SH-SY5Y (cell line): Measurements from ENCODE around the gene WAC.

Experiments used
- GATA2 ChIP-seq: IDR thresholded peaks from 2 replicates; pipeline ENCODE4 v1.6.1; 2011; ENCODE audit warnings: mild to moderate bottlenecking, low read depth, low read length
- GATA3 ChIP-seq: IDR thresholded peaks from 2 replicates; pipeline ENCODE4 v1.6.1; 2011; ENCODE audit warnings: low read depth, mild to moderate bottlenecking, low read length, moderate library complexity

The WAC gene

DNA sequence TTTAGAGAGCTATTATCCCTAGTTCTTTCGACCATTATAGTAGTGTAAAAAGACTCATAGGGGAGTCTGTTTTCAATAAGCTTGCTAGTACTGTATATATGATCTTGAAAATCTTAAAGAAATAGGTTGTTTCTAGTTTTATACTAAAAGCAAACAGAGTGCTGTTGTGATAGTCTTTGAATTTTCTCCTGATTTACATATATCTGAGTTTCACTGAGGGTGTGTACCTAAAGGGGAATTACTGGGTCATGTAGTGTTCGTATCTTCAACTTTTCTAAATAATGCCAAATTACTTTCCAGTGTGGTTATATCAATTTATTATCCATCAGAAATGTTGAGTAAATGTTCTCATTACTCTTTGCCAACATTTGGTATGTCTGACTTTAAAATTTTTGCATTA, 73.7 kb downstream of the WAC start:
- TF ChIP-seq GATA3 (no peak), GATA2 (no peak)

GRCh38 chr10:28612877-28613276, 80.0 kb downstream of the WAC start:
- TF ChIP-seq GATA3 (no peak), GATA2 (no peak)

DNA sequence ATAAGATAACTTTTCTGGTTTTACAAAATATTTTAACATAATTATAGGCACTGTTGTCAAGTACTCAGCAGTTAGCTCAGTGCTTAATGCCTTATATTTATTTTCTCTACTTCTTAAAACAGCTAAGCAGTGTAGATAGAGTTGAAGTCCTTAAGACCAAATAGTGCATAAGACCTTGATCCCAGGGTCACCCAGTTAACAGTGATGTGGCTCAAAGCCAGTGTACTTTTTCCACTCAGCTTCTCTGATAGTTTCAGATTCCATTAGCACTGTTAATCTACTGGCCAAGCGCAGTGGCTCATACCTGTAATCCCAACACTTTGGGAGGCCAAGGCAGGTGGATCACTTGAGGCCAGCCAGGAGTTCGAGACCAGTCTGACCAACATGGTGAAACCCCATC, 83.6 kb downstream of the WAC start:
- no peak for TF ChIP-seq GATA3
- no peak for TF ChIP-seq GATA2

GRCh38 chr10:28619455-28619854, 86.5 kb downstream of the WAC start:
- TF ChIP-seq GATA3 = no peak
- no peak for TF ChIP-seq GATA2

GRCh38 chr10:28620251-28620650, 87.3 kb downstream of the WAC start:
- TF ChIP-seq GATA2 (no peak), GATA3 (no peak)

DNA sequence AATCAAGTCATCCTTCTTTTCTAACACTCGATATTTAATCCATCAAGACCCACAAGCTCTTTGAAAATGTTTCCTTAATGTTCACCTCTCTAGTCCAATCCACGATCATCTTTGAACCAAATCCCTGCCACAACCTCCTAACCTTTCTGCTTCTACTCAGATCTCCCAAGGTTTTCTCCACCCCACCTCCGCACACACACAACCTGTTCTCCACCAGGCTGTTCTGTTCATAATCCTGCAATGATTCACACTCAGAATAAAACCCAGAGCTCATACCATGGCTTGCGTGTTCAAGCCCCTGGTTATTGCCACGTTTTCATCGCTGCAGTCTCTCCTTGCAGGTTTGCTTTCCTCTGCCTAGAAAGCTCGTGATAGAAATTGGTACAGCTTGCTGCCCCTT, 90.6 kb downstream of the WAC start:
- no peak for TF ChIP-seq GATA2
- TF ChIP-seq GATA3 = no peak

DNA sequence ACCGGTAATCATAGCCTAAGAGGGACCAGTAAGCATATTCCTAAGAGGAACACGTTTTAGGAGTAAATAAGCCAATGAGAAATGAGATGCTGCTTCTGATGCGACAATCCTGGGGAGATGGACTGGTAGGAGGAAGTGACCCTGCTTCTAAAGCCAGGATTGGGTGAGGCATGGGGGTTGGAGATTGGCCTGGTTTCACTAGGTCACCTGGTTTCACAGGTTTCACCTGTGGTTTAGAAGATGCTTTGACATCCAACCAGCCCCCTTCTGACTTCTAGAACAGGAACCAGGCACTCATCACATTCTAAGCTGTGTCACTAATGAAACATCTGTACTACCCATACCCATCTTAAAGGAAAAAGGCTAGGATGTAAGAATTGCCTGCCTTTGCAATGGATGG, 91.4 kb downstream of the WAC start:
- TF ChIP-seq GATA2 (no peak), GATA3 (no peak)

DNA sequence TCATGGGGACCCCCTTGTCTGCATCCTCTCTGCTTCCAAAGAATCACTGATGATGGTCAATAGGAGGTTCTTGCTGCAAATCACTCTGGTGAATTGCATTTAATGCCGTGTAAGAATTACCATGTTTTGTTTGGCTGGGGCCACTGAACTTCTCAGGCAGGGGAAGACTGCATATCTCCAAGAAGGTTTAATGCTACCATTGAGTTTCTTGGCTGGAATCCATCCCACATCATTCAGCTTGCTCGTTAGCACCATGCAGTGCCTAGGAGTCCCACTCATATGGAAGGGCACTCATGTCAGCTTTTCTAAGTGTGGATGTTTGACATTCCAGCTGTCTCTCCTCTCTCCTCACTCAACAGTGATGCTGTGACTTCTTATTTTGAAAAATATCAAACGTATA, 94.2 kb downstream of the WAC start:
- TF ChIP-seq GATA3 = no peak

DNA sequence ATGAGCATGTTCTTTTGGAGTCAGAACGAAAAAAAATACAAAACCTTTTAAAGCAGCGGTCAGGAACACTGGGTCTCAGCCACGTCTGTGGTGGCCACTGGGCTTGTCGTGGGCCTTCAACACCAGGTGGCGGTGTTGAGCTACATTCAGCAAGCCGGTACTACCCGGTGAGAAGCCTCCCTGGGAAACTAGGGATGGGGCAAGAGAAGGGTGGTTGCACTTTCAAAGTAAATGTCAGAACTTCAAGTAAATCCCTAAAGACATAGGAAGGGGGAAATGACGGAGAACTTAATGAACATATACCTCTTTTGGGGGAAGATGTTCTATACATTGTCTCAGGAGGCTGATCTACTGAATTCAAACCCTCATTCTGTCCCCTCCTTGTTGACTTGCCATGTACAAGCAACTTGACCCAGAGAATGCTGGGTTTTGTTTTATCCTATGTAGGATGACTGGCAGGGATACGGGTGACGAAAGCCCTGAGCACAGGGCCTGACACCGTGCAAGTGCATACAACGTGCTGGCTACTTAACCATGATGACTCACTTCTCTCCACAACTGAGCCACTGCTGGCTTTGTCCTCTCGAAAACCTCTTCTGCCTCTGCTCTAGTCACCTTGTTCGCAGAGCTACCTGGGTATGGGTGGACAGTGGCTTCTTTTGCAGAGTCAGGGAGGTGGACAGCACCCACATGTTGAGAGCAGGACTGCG, 95.4 kb downstream of the WAC start:
- no peak for TF ChIP-seq GATA2
- TF ChIP-seq GATA3 = no peak

DNA sequence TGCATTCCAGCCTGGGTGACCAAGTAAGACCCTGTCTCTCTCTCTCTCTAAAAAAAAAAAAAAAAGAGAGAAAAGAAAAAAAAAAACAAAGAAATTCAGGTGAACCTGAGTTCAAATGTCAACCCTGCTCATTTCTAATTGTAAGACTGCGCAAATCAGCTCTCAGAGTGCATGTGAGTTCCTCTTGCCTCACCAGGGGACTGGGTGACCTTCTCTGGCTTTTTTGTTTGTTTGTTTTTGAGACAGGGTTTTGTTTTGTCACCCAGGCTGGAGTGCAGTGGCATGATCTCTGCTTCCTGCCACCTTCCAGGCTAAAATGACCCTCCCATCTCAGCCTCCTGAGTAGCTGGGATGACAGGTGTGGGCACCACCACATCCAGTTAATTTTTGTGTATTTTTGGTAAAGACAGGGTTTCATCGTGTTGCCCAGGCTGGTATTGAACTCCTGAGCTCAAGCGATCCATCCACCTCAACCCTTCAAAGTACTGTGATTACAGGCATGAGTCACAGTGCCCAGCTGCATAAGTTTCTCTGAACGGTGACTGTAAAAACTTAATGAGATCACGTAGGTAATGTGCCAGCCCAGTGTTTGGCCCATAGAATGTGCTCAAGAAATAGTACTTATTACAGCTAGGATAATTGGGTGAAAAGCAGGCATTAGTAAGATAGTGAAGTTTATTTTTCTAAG, 99.1 kb downstream of the WAC start:
- TF ChIP-seq GATA2 (no peak), GATA3 (no peak)

- TF ChIP-seq GATA2 (no peak), GATA3 (no peak)
Observed at GRCh38 chr10:28632584-28632945, 99.6 kb downstream of the WAC start.

DNA sequence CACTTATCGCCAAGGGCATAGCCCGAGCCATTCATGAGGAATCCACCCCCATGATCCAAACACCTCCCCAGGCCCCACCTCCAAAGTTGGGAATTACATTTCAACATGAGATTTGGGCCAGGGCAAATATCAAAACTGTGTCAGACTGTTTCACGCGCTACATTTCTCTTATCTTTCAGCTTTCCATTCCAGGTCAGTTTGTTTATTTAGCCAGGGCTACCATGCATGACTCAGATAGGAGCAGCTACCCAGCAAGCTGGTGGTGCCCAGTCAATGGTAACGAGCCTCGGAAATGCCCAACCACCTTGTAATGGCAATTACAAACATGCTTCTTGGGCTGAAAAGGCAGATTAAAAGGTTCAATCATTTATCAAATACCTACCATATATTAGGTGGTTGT, 100.8 kb downstream of the WAC start:
- TF ChIP-seq GATA2 (no peak), GATA3 (no peak)

DNA sequence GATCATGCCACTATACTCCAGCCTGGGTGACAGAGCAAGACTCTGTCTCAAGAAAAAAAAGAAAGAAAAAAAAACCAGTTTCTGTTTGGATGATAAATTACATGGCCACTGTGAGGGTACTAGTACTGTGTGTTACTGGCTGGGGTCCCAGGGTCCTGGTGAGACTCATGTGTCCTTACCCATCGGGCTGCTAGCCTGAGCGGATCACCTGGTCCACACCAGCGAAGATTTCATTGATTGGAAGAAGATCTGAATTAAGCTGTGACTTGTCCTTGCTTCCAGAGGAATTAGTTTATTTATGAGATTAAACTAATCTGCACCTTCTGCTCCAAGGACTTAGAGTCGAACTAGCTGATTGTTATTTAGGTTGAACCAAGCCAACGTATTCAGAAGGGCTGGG, 104.4 kb downstream of the WAC start:
- TF ChIP-seq GATA2 (no peak), GATA3 (no peak)

- no peak for TF ChIP-seq GATA2
- no peak for TF ChIP-seq GATA3
Observed at GRCh38 chr10:28638392-28638791, 105.5 kb downstream of the WAC start.

DNA sequence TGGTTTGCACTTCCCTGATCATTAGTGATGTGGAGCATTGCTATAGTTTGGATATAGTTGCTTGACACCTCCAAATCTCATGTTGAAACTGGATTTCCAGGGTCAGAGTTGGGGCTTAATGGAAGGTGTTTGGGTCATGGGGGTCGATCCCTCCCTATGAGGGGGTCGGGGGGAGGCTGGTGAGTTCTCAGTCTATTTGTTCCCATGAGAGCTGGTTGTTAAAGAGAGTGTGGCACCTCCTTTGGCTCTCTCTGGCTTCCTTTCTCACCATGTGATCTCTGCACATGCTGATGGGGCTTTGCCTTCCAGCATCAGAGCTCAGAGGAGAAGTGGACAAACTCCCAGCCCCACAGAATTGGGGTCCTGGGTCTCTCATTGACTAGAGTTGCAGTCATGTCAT, 107.6 kb downstream of the WAC start:
- TF ChIP-seq GATA2 = no peak
- TF ChIP-seq GATA3 = no peak
